ENCODE data around the gene KRT20.

DNA sequence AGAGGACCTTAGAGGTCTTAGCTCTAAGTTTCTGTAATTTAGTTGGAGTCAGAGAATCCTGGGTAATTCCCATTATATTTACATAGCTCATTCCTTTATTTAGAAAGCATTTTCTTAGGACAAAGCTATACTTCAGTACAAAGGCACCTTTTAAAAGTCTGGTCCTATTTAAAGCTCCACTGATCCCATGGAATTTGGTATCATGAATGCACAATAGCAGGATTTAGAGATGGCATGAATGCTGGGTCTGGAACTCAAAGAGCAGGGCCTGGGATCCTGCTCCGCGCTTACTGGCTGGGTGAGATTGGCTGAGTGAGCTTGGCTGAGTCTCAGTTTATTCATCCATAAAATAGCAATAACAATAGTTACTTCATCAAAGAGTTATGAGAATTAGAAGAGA is 47.6 kb upstream of the KRT20 start:
- TF ChIP-seq POLR2A (IDR thresholded peaks at IDR 0.05; ENCODE audit: low read length) (no peak), TFCP2L1 (CRISPR knock-in tag; IDR thresholded peaks at IDR 0.05) (no peak), MYC (IDR thresholded peaks at IDR 0.05; ENCODE audit: borderline replicate concordance, low read length) (no peak), KDM1A (IDR thresholded peaks at IDR 0.05; ENCODE audit: low read depth) (no peak), RCOR1 (IDR thresholded peaks at IDR 0.05; ENCODE audit: low read depth, low read length) (no peak), TP53 (CRISPR knock-in tag; IDR thresholded peaks at IDR 0.05) (no peak), EP300 (IDR thresholded peaks at IDR 0.05) (no peak)
- TF ChIP-seq, protein P1, sequence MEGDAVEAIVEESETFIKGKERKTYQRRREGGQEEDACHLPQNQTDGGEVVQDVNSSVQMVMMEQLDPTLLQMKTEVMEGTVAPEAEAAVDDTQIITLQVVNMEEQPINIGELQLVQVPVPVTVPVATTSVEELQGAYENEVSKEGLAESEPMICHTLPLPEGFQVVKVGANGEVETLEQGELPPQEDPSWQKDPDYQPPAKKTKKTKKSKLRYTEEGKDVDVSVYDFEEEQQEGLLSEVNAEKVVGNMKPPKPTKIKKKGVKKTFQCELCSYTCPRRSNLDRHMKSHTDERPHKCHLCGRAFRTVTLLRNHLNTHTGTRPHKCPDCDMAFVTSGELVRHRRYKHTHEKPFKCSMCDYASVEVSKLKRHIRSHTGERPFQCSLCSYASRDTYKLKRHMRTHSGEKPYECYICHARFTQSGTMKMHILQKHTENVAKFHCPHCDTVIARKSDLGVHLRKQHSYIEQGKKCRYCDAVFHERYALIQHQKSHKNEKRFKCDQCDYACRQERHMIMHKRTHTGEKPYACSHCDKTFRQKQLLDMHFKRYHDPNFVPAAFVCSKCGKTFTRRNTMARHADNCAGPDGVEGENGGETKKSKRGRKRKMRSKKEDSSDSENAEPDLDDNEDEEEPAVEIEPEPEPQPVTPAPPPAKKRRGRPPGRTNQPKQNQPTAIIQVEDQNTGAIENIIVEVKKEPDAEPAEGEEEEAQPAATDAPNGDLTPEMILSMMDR (IDR thresholded peaks at IDR 0.05): no peak
- TF ChIP-seq, protein P2, sequence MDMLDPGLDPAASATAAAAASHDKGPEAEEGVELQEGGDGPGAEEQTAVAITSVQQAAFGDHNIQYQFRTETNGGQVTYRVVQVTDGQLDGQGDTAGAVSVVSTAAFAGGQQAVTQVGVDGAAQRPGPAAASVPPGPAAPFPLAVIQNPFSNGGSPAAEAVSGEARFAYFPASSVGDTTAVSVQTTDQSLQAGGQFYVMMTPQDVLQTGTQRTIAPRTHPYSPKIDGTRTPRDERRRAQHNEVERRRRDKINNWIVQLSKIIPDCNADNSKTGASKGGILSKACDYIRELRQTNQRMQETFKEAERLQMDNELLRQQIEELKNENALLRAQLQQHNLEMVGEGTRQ (IDR thresholded peaks at IDR 0.05): no peak
- TF ChIP-seq, protein P3, sequence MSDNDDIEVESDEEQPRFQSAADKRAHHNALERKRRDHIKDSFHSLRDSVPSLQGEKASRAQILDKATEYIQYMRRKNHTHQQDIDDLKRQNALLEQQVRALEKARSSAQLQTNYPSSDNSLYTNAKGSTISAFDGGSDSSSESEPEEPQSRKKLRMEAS (IDR thresholded peaks at IDR 0.05): no peak
- TF ChIP-seq, protein P4, sequence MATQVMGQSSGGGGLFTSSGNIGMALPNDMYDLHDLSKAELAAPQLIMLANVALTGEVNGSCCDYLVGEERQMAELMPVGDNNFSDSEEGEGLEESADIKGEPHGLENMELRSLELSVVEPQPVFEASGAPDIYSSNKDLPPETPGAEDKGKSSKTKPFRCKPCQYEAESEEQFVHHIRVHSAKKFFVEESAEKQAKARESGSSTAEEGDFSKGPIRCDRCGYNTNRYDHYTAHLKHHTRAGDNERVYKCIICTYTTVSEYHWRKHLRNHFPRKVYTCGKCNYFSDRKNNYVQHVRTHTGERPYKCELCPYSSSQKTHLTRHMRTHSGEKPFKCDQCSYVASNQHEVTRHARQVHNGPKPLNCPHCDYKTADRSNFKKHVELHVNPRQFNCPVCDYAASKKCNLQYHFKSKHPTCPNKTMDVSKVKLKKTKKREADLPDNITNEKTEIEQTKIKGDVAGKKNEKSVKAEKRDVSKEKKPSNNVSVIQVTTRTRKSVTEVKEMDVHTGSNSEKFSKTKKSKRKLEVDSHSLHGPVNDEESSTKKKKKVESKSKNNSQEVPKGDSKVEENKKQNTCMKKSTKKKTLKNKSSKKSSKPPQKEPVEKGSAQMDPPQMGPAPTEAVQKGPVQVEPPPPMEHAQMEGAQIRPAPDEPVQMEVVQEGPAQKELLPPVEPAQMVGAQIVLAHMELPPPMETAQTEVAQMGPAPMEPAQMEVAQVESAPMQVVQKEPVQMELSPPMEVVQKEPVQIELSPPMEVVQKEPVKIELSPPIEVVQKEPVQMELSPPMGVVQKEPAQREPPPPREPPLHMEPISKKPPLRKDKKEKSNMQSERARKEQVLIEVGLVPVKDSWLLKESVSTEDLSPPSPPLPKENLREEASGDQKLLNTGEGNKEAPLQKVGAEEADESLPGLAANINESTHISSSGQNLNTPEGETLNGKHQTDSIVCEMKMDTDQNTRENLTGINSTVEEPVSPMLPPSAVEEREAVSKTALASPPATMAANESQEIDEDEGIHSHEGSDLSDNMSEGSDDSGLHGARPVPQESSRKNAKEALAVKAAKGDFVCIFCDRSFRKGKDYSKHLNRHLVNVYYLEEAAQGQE (IDR thresholded peaks at IDR 0.05): no peak
